Middle frontal gyrus (tissue), 1 donor: ENCODE measurements around the gene UBE2Q1.

ENCODE experiments used
- DNase-seq: peaks from one replicate; pipeline ENCODE4 v3.0.0-alpha.2; 2015; ENCODE audit warnings: low spot score; ENCODE audit errors: extremely low spot score

UBE2Q1 gene

GRCh38 chr1:154577346-154578057 is 19.0 kb upstream of the UBE2Q1 start:
- DNase-seq, result no peak

GRCh38 chr1:154575951-154576566 is 17.6 kb upstream of the UBE2Q1 start:
- no peak for DNase-seq

- no peak for DNase-seq
These were observed 16.9 kb upstream of the UBE2Q1 start for GRCh38 chr1:154575147-154575927.

- peak; percentile 21 for DNase-seq
These were observed 16.3 kb upstream of the UBE2Q1 start for GRCh38 chr1:154574716-154575115.

- no peak for DNase-seq
These were observed 14.7 kb upstream of the UBE2Q1 start for GRCh38 chr1:154573168-154573510.

GRCh38 chr1:154572468-154573167 is 14.2 kb upstream of the UBE2Q1 start:
- DNase-seq, result no peak

GRCh38 chr1:154571964-154572288 is 13.5 kb upstream of the UBE2Q1 start:
- DNase-seq, result no peak

GRCh38 chr1:154571244-154571963 is 12.9 kb upstream of the UBE2Q1 start:
- no peak for DNase-seq

GRCh38 chr1:154568157-154568815 is 9.8 kb upstream of the UBE2Q1 start:
- no peak for DNase-seq

- no peak for DNase-seq
These were observed 9.1 kb upstream of the UBE2Q1 start, which contains the start of gene CHRNB2 for GRCh38 chr1:154567386-154568156. CHRNB2 (plus strand) TSS chr1:154567778; CDS start chr1:154568045, 267 bp downstream.

- DNase-seq, result no peak
These were observed 7.4 kb upstream of the UBE2Q1 start for GRCh38 chr1:154565876-154566275.

- DNase-seq, result peak; percentile 88
These were observed 1.1 kb upstream of the UBE2Q1 start for GRCh38 chr1:154559466-154560044.

GRCh38 chr1:154558720-154559465 is 431 bp upstream of the UBE2Q1 start:
- peak; percentile 98 for DNase-seq

- DNase-seq, result no peak
These were observed 1.1 kb downstream of the UBE2Q1 start for GRCh38 chr1:154557248-154557938.

- DNase-seq, result no peak
These were observed 2.0 kb downstream of the UBE2Q1 start for GRCh38 chr1:154556422-154556821.

- no peak for DNase-seq
These were observed 5.1 kb downstream of the UBE2Q1 start for GRCh38 chr1:154553056-154554030.

- DNase-seq, result no peak
These were observed 6.4 kb downstream of the UBE2Q1 start for GRCh38 chr1:154552036-154552435.
